ENCODE data around the gene CHEK2.
"Not testable (repeated sequence)": the region's sequence is repeated elsewhere in the genome, so short reads cannot be mapped to it uniquely, and the experiment has no call there.

The CHEK2 gene

GRCh38 chr22:28741200-28741784, 328 bp downstream of the CHEK2 start:
- DNase-seq: no peak

- not testable (repeated sequence) for DNase-seq
Observed at GRCh38 chr22:28738876-28739275, 2.7 kb downstream of the CHEK2 start.

- DNase-seq: no peak
Observed at GRCh38 chr22:28737701-28738100, 3.9 kb downstream of the CHEK2 start.

- no peak for DNase-seq
Observed at GRCh38 chr22:28736301-28737155, 5.1 kb downstream of the CHEK2 start.

GRCh38 chr22:28734393-28734792, 7.2 kb downstream of the CHEK2 start:
- DNase-seq: no peak

GRCh38 chr22:28730179-28730578, 11.4 kb downstream of the CHEK2 start:
- DNase-seq: no peak

- DNase-seq: no peak
Observed at GRCh38 chr22:28728621-28729313, 12.9 kb downstream of the CHEK2 start.

- DNase-seq: no peak
Observed at GRCh38 chr22:28728002-28728401, 13.6 kb downstream of the CHEK2 start.

GRCh38 chr22:28718044-28718443, 23.6 kb downstream of the CHEK2 start:
- no peak for DNase-seq

- DNase-seq: no peak
Observed at GRCh38 chr22:28716686-28717085, 24.9 kb downstream of the CHEK2 start.

- no peak for DNase-seq
Observed at GRCh38 chr22:28715611-28716010, 26.0 kb downstream of the CHEK2 start.

GRCh38 chr22:28714043-28714628, 27.5 kb downstream of the CHEK2 start:
- DNase-seq: no peak

GRCh38 chr22:28711820-28712777, 29.5 kb downstream of the CHEK2 start:
- DNase-seq: no peak

GRCh38 chr22:28711341-28711740, 30.3 kb downstream of the CHEK2 start:
- no peak for DNase-seq

GRCh38 chr22:28710576-28711191, 30.9 kb downstream of the CHEK2 start:
- DNase-seq: no peak

- DNase-seq: no peak
Observed at GRCh38 chr22:28710107-28710506, 31.5 kb downstream of the CHEK2 start.

- no peak for DNase-seq
Observed at GRCh38 chr22:28706845-28707244, 34.8 kb downstream of the CHEK2 start.

- DNase-seq: no peak
Observed at GRCh38 chr22:28703436-28703835, 38.2 kb downstream of the CHEK2 start.

GRCh38 chr22:28702891-28703290, 38.7 kb downstream of the CHEK2 start:
- DNase-seq: no peak

- DNase-seq: not testable (repeated sequence)
Observed at GRCh38 chr22:28693041-28693760, 48.4 kb downstream of the CHEK2 start.

- not testable (repeated sequence) for DNase-seq
Observed at GRCh38 chr22:28689796-28690195, 51.8 kb downstream of the CHEK2 start.

All from T-helper 9 cell (primary cell).